CD4-positive, alpha-beta T cell treated with Interleukin-6 for 4 hours (primary cell): ENCODE data around the gene CAPN11.
"Not testable (repeated sequence)": the region's sequence is repeated elsewhere in the genome, so short reads cannot be mapped to it uniquely, and the experiment has no call there.

ENCODE experiments used
- DNase-seq: peaks from one replicate; pipeline ENCODE4 v3.0.0-alpha.2; 2020; ENCODE audit warnings: mixed read lengths

CAPN11 gene

DNA sequence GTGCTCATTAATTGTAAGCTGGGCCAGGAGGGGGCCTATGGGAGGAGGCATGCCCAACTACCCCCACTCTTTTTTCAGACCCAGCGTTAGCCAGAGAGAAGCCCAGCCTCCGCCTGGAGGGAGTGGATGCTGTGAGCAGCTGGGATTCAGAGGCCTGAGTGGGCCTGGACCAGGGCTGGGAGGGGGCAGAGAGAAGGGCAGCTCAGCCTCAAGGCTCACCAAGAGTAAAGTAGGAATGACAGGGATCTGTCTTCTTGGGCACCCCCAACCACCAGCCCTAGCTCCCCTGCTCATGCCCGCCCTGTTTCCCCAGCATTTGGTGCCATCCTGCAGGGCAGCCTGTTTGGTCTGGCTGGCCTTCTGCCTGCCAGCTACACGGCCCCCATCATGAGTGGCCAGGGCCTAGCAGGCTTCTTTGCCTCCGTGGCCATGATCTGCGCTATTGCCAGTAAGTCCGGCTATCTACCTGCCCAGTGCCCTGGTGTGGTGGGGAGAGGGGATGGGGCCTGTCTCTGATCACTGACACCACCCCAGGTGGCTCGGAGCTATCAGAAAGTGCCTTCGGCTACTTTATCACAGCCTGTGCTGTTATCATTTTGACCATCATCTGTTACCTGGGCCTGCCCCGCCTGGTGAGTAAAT lies 71.5 kb downstream of the CAPN11 start:
- no peak for DNase-seq

- DNase-seq, result not testable (repeated sequence)
These were observed 72.8 kb downstream of the CAPN11 start for GRCh38 chr6:44231426-44231825.

- no peak for DNase-seq
These were observed 74.3 kb downstream of the CAPN11 start for GRCh38 chr6:44232676-44233566.

GRCh38 chr6:44233567-44234100 lies 75.0 kb downstream of the CAPN11 start:
- DNase-seq, result no peak
